GM12801 (cell line): ENCODE data around the gene THSD7B.

Experiments used
- TF ChIP-seq, protein P1 (sequence below): IDR thresholded peaks from one replicate; pipeline ENCODE4 v1.5.1; 2011; ENCODE audit warnings: control low read depth; ENCODE audit not compliant: insufficient read length; ENCODE audit errors: extremely low read depth

The THSD7B gene

DNA sequence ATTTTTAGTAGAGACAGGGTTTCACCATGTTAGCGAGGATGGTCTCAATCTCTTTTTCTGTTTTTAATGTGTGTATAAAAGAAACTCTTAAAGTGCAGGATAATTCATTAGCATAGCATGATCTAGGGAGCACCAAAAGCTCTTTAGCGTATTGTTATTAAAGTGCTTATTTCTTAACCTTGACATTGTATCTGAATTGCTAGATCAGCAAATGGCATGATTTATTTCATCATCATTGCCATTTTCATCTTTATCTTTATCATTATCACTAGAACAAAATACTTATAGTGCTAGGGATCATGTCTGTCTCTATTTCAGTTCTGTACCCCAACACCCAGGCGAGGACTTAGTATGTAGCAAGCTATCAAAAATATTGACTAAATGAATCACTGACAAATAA, 805.1 kb downstream of the THSD7B start:
- TF ChIP-seq, protein P1, sequence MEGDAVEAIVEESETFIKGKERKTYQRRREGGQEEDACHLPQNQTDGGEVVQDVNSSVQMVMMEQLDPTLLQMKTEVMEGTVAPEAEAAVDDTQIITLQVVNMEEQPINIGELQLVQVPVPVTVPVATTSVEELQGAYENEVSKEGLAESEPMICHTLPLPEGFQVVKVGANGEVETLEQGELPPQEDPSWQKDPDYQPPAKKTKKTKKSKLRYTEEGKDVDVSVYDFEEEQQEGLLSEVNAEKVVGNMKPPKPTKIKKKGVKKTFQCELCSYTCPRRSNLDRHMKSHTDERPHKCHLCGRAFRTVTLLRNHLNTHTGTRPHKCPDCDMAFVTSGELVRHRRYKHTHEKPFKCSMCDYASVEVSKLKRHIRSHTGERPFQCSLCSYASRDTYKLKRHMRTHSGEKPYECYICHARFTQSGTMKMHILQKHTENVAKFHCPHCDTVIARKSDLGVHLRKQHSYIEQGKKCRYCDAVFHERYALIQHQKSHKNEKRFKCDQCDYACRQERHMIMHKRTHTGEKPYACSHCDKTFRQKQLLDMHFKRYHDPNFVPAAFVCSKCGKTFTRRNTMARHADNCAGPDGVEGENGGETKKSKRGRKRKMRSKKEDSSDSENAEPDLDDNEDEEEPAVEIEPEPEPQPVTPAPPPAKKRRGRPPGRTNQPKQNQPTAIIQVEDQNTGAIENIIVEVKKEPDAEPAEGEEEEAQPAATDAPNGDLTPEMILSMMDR, result no peak

DNA sequence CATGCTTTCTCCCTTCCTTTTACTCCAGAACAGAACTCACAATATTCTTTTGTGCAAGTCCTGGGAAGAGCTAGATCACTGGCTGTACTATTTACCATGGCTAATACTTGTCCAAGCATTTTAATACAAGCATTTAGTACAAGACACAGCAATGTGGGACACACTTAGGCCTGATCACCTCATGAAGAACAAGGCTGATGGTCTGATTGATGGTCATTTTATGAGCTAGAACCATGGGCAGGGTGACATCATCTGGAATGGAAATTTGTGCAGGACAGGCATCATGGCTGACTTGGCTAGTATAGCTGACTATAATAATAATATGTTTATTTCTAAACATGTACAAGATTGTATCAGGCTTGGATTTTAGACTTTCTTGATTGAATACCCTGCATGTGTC, 824.8 kb downstream of the THSD7B start:
- TF ChIP-seq, protein P1, result no peak

DNA sequence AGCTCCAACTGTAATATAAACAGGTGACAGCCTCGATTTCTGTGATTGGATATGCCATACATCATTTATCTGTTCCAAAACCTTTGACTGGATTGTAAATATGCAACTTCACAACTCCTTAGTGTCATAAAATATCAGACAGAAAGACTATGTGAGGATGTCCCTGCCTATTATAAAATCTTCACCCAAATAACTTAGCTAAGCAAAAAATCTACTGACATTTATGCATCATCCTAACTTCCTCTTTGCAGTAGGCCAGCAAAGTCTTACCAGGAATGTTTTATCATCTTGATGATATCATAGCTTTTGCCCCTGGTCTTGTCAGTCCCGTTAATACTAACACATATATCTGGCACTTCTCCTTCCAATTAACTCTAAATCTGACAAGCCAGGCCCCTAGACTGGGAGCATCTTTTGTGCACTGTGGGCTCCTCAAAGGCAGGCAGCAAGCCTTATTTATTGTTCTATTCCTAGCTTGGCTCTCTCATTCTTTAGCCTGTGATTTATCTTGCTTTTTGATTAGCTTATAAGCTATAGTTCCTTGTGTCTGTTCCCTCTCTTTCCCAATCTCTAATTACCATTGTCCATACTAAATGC, 842.5 kb downstream of the THSD7B start:
- TF ChIP-seq, protein P1, result no peak

DNA sequence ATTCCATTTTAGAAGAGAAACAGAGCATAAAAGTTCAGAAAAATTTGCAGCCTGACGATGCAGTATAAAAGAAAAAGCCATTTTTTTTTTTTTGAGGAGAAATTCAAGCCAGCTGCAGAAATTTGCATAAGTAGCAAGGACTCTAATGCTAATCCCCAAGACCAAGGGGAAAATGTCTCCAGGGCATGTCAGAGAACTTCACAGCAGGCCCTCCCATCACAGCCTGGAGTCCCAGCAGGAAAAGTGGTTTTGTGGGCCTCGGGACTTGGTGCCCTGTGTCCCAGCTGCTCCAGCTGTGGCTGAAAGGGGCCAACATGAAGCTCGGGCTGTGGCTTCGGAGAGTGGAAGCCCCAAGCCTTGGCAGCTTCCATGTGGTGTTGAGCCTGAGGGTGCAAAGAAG, 873.6 kb downstream of the THSD7B start:
- TF ChIP-seq, protein P1, result no peak

DNA sequence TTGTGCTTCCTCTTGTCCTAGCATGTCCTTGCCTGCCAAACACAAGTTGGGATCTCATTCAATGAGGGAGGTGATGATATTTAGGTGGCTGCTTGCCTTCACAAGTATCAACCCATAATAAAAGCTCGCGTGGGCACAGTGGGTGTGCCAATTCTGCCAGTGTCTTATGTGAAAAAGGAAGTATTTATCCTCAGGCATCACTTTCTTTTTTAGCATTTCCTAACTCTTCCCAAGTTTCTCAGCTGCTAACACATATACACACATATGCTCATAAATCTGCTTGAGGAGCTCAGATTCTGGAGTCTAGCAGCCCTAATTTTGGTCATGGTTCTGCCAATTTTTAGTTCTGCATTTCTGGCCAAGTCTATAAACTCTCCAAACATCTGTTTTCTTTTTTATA, 879.4 kb downstream of the THSD7B start:
- TF ChIP-seq, protein P1, result no peak

DNA sequence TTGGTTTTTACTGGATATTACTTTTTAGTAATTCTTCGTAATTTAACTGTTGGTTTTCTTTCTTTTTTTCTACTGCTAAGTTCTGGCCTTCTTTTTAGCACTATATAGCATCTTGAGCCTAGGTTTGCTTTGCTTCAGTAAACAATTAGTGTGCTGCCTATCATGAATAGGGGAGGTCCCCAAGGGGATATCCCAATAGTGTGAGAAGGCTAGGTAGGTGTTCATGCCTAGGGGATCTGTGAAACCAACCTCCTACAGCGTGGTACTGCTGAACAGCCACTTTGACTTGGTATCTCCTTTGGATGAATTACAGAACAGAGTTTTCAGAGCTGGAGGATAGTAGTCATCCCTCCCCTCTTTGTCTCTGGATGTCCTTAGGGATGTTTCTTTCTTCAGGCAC, 888.7 kb downstream of the THSD7B start:
- TF ChIP-seq, protein P1, result no peak

DNA sequence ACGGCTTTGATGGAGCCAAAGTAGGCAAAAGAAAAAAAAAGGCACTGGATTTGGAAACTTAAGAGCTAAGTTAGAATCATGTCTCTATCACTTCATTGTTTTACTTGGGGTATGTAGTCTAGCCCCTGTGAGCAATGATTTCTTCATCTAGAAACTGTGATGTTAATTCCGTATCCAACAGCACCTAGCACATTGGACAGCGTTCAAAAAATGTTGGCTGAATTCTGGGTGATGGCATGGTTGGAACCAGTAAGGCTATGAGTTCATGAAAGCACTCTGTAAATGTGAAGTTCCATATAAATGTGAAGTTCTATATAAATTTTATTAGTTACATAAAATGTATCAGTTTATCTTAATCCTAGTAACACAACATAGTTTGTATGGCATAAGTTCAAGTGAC, 890.5 kb downstream of the THSD7B start:
- TF ChIP-seq, protein P1, result no peak

DNA sequence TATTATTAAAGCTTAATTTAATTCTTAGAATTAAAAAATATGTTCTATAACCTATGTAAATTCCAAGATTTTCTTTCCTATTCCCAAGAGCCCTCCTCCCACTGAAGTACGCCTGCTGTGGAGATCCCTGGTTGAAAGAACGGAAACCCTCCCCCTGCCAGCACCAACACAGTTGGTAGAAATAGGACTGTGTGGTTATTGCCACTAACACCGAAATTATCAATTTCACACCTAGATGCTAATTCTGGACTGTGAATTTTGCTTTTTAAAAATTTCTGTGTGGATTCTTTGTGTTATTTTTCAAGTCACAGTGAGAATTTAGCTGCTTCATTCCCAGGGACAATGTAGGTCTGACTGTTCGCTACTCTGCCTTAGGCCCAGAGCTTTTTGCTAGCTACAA, 893.1 kb downstream of the THSD7B start:
- TF ChIP-seq, protein P1, result no peak
